Measurements from ENCODE around the gene DUSP7. TPM values are rescaled to one million over a fixed set of nuclear protein-coding genes. Genes with fewer than 3 reads are reported as not detected.

The DUSP7 gene
- total RNA-seq, 1 experiment from 2014 or later: 16.6 TPM

- Histone ChIP-seq H3K36me3 (ENCODE audit: control insufficient read depth in 1 of 2, insufficient read depth in 2 of 2, low read length in 2 of 2) (no peaks in the 10 kb centered on the region), H3K27ac (ENCODE audit: low read depth, low read length) (no peak overlapping the region), H3K9me2 (ENCODE audit: insufficient read depth) (no peaks in the 10 kb centered on the region), H3K27me3 (ENCODE audit: insufficient read depth, low read length) (no peaks in the 10 kb centered on the region), H3K79me2 (ENCODE audit: insufficient read depth, low read length) (no peaks in the 10 kb centered on the region), H4K20me1 (ENCODE audit: insufficient read depth) (no peaks in the 10 kb centered on the region), H2AFZ (ENCODE audit: low read depth, low read length, poor library complexity, severe bottlenecking) (no peak overlapping the region), H3K4me1 (ENCODE audit: control insufficient read depth in 1 of 2, insufficient read depth in 2 of 2, low read length in 2 of 2) (peaks cover 5 to 27% of the 10 kb centered on the region in 2 experiments), H3K4me3 (replicated peaks in 1 of 2; ENCODE audit: low read depth in 1 of 2, low read length in 2 of 2) (no peak overlapping the region), H3K4me2 (ENCODE audit: low read length) (no peak overlapping the region), H3K9me3 (ENCODE audit: control insufficient read depth in 1 of 2, insufficient read depth in 1 of 2, low read depth in 1 of 2, low read length in 2 of 2) (no peaks in the 10 kb centered on the region), H3K9ac (ENCODE audit: low read length) (no peak overlapping the region)
- intact Hi-C loops (cut with micrococcal nuclease): no loop called here
- ChIA-PET CTCF (no interaction called here), RAD21 (ENCODE audit: low non-redundant PET in 1 of 2, low total read pairs in 2 of 2, uncharacterized antibody in 2 of 2, unreplicated experiment in 2 of 2) (interaction anchor here in 1 of 2 experiments (0.8 kb wide), 1 partner anchor 8 kb away, joined by 3 read pairs; no protein-coding TSS in a partner anchor), POLR2A (no interaction called here)
- BruUV-seq (replicated peaks): no TSS peak
- DNase-seq (ENCODE audit: low read depth, low spot score) (no peak), ATAC-seq (no peak)
- TF ChIP-seq TCF7L2 (IDR thresholded peaks at IDR 0.05; ENCODE audit: borderline replicate concordance, extremely low read depth, insufficient read depth, insufficient read length) (no peak), EGR1 (IDR thresholded peaks at IDR 0.05; ENCODE audit: low read depth) (no peak), RAD21 (IDR thresholded peaks at IDR 0.05; ENCODE audit: low read depth) (no peak), YY1 (IDR thresholded peaks at IDR 0.05; ENCODE audit: extremely low read depth, insufficient replicate concordance, low read depth, low read length) (no peak), FOSL1 (IDR thresholded peaks at IDR 0.05; ENCODE audit: low read depth) (no peak), CEBPB (IDR thresholded peaks at IDR 0.05; ENCODE audit: low read depth) (no peak), ELF1 (IDR thresholded peaks at IDR 0.05; ENCODE audit: borderline replicate concordance, low read depth) (no peak), SIN3A (IDR thresholded peaks at IDR 0.05; ENCODE audit: low read depth) (no peak), EZH2 (IDR thresholded peaks at IDR 0.05) (no peak), SP1 (IDR thresholded peaks at IDR 0.05; ENCODE audit: low read depth) (no peak)
- TF ChIP-seq, protein P1, sequence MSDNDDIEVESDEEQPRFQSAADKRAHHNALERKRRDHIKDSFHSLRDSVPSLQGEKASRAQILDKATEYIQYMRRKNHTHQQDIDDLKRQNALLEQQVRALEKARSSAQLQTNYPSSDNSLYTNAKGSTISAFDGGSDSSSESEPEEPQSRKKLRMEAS (IDR thresholded peaks at IDR 0.05): no peak
Observed at GRCh38 chr3:52064561-52064960, 8.2 kb upstream of the DUSP7 start.

- Histone ChIP-seq H3K9me2 (ENCODE audit: insufficient read depth) (no peaks in the 10 kb centered on the region), H3K36me3 (ENCODE audit: control insufficient read depth in 1 of 2, insufficient read depth in 2 of 2, low read length in 2 of 2) (no peaks in the 10 kb centered on the region), H3K27me3 (ENCODE audit: insufficient read depth, low read length) (no peaks in the 10 kb centered on the region), H3K4me3 (replicated peaks in 1 of 2; ENCODE audit: low read depth in 1 of 2, low read length in 2 of 2) (no peak overlapping the region), H2AFZ (ENCODE audit: low read depth, low read length, poor library complexity, severe bottlenecking) (no peak overlapping the region), H3K9me3 (ENCODE audit: control insufficient read depth in 1 of 2, insufficient read depth in 1 of 2, low read depth in 1 of 2, low read length in 2 of 2) (no peaks in the 10 kb centered on the region), H3K9ac (ENCODE audit: low read length) (no peak overlapping the region), H3K79me2 (ENCODE audit: insufficient read depth, low read length) (no peaks in the 10 kb centered on the region), H3K4me2 (ENCODE audit: low read length) (peak overlapping the region; percentile 49), H4K20me1 (ENCODE audit: insufficient read depth) (no peaks in the 10 kb centered on the region), H3K4me1 (ENCODE audit: control insufficient read depth in 1 of 2, insufficient read depth in 2 of 2, low read length in 2 of 2) (peaks cover 5 to 27% of the 10 kb centered on the region in 2 experiments), H3K27ac (ENCODE audit: low read depth, low read length) (no peak overlapping the region)
- BruUV-seq (replicated peaks): no TSS peak
- DNase-seq (ENCODE audit: low read depth, low spot score) (no peak), ATAC-seq (no peak)
- ChIA-PET CTCF (no interaction called here), POLR2A (no interaction called here), RAD21 (ENCODE audit: low non-redundant PET in 1 of 2, low total read pairs in 2 of 2, uncharacterized antibody in 2 of 2, unreplicated experiment in 2 of 2) (no interaction called here)
- TF ChIP-seq, protein P2, sequence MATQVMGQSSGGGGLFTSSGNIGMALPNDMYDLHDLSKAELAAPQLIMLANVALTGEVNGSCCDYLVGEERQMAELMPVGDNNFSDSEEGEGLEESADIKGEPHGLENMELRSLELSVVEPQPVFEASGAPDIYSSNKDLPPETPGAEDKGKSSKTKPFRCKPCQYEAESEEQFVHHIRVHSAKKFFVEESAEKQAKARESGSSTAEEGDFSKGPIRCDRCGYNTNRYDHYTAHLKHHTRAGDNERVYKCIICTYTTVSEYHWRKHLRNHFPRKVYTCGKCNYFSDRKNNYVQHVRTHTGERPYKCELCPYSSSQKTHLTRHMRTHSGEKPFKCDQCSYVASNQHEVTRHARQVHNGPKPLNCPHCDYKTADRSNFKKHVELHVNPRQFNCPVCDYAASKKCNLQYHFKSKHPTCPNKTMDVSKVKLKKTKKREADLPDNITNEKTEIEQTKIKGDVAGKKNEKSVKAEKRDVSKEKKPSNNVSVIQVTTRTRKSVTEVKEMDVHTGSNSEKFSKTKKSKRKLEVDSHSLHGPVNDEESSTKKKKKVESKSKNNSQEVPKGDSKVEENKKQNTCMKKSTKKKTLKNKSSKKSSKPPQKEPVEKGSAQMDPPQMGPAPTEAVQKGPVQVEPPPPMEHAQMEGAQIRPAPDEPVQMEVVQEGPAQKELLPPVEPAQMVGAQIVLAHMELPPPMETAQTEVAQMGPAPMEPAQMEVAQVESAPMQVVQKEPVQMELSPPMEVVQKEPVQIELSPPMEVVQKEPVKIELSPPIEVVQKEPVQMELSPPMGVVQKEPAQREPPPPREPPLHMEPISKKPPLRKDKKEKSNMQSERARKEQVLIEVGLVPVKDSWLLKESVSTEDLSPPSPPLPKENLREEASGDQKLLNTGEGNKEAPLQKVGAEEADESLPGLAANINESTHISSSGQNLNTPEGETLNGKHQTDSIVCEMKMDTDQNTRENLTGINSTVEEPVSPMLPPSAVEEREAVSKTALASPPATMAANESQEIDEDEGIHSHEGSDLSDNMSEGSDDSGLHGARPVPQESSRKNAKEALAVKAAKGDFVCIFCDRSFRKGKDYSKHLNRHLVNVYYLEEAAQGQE (IDR thresholded peaks at IDR 0.05; ENCODE audit: low read depth): no peak
- TF ChIP-seq JUND (IDR thresholded peaks at IDR 0.05) (no peak), EGR1 (IDR thresholded peaks at IDR 0.05; ENCODE audit: low read depth) (no peak), ELF1 (IDR thresholded peaks at IDR 0.05; ENCODE audit: borderline replicate concordance, low read depth) (no peak)
- intact Hi-C loops (cut with micrococcal nuclease): no loop called here
Observed at GRCh38 chr3:52063026-52063723, 6.8 kb upstream of the DUSP7 start.

All from HCT116 (cell line).